Measurements from ENCODE around the gene TRIP6. TPM values are rescaled to one million over a fixed set of nuclear protein-coding genes. Genes with fewer than 3 reads are reported as not detected.
A peak's percentile ranks its signal among the peaks of the same experiment; 100 is the strongest.

TRIP6 gene
- total and polyA plus RNA-seq, 2 of the 8 experiments (the other 6 are each of a cell fraction or from before 2014, with no cell fraction given), result 88.4 to 103 TPM

DNA sequence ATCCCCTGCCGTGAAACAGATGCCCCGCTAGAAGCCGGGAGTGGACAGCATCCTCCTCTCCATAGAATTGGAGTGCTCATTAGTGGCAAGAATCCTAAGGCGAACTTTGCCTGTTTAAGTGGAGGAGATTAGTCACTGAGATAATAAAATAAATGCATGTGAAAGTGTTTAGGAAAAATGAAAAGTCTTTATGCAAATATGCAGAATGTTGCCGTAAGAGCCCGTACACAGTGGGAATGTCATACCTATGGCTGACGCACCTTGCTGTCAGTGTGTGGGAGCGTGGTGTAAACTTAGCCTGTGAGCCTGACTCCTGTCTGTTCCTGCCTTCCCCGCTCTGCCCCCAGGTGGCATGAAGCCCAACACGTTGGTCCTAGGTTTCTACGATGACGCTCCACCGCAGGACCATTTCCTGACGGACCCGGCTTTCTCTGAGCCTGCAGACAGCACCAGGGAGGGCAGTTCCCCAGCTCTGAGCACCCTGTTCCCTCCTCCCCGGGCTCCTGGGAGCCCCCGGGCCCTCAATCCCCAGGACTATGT lies 1.7 kb upstream of the TRIP6 start:
- Histone ChIP-seq H3K23ac (ENCODE audit: insufficient read length) (no peak overlapping the region), H3K4me2 (ENCODE audit: insufficient read depth in 1 of 2, low read depth in 2 of 2, low read length in 2 of 2) (no peak overlapping the region), H2BK12ac (ENCODE audit: low read depth, low read length) (no peak overlapping the region), H3K56ac (replicated peaks; ENCODE audit: insufficient read length, low read depth, low read length) (no peak overlapping the region), H3K4me1 (replicated peaks in 1 of 4; ENCODE audit: control insufficient read depth in 3 of 4, insufficient read depth in 4 of 4, low read length in 3 of 4) (peaks cover 2 to 16% (median 11%) of the 10 kb centered on the region in 4 experiments), H3K23me2 (ENCODE audit: low read depth, low read length) (peaks cover 6% of the 10 kb centered on the region; the same call in 1 of the 2 replicates), H2BK5ac (ENCODE audit: low read depth, low read length) (no peak overlapping the region), H4K5ac (ENCODE audit: insufficient read length, low read depth, low read length) (no peak overlapping the region), H4K20me1 (replicated peaks in 1 of 2; ENCODE audit: control insufficient read depth in 1 of 2, insufficient read depth in 2 of 2, low read length in 2 of 2) (peaks cover 0 to 3% of the 10 kb centered on the region in 2 experiments), H3K36me3 (ENCODE audit: control insufficient read depth in 2 of 4, insufficient read depth in 4 of 4, low read length in 3 of 4) (peaks cover 10 to 22% (median 12%) of the 10 kb centered on the region in 4 experiments), H3K18ac (ENCODE audit: extremely low read depth, low read length) (no peak overlapping the region; the same call in 1 of the 2 replicates), H2AK5ac (ENCODE audit: low read depth, low read length) (no peak overlapping the region), H3K9me3 (ENCODE audit: insufficient read depth in 2 of 2, low read depth in 1 of 2, low read length in 1 of 2) (no peaks in the 10 kb centered on the region), H3K9ac (replicated peaks in 1 of 4; ENCODE audit: extremely low read depth in 1 of 4, low read depth in 3 of 4, low read length in 3 of 4) (no peak overlapping the region), H3K4ac (replicated peaks; ENCODE audit: insufficient read length, low read depth, low read length) (no peak overlapping the region), H3K79me2 (ENCODE audit: control insufficient read depth in 1 of 2, insufficient read depth in 2 of 2, low read length in 2 of 2) (peaks cover 0 to 18% of the 10 kb centered on the region in 2 experiments; a peak in 3 of 4 replicates), H3K79me1 (ENCODE audit: low read depth, low read length) (peaks cover 5% of the 10 kb centered on the region; the same call in 1 of the 2 replicates), H3K4me3 (ENCODE audit: extremely low read depth in 1 of 4, insufficient read depth in 2 of 4, low read depth in 3 of 4, low read length in 4 of 4) (no peak overlapping the region), H4K8ac (ENCODE audit: extremely low read depth, insufficient read depth, low read length) (no peak overlapping the region), H2BK20ac (ENCODE audit: low read length) (no peak overlapping the region), H3K14ac (ENCODE audit: insufficient read length) (no peak overlapping the region), H3K27ac (ENCODE audit: low read depth, low read length) (no peak overlapping the region), H2AFZ (ENCODE audit: low read length) (no peak overlapping the region), H2BK15ac (ENCODE audit: low read length) (no peak overlapping the region), H3K27me3 (replicated peaks in 1 of 4; ENCODE audit: control insufficient read depth in 3 of 4, extremely low read depth in 1 of 4, insufficient read depth in 3 of 4, low read length in 3 of 4) (no peaks in the 10 kb centered on the region), H2BK120ac (replicated peaks; ENCODE audit: low read depth, low read length) (no peak overlapping the region), H4K91ac (replicated peaks; ENCODE audit: insufficient read length, low read length) (no peak overlapping the region)
- ChIA-PET POLR2A (ENCODE audit: partially characterized antibody) (interaction anchor here (1.2 to 2.1 kb wide), 4 partner anchors 9 to 62 kb away, joined by 3 to 5 read pairs (median 4); partner anchors contain the start of gene SRRT), CTCF (ENCODE audit: partially characterized antibody) (interaction anchor here (1.6 to 4.5 kb wide), 3 partner anchors 9 to 65 kb away, joined by 4 to 25 read pairs (median 8); no protein-coding TSS in a partner anchor)
- no peak for FAIRE-seq
- 82% methylated on average over 17 of the region's 17 CpGs; no CpG with 5 or more reads in 1 of the 2 experiments for WGBS, 2 experiments (ENCODE audit: extremely low coverage in 1 of 2, insufficient coverage in 1 of 2, insufficient read length in 1 of 2, insufficient replicate concordance in 2 of 2, low coverage in 1 of 2, low lambda C conversion rate in 2 of 2, missing lambda C conversion rate in 1 of 2)
- DNase-seq (ENCODE audit: low read depth in 1 of 2, low spot score in 2 of 2), result no peak
- TF ChIP-seq RAD21 (IDR thresholded peaks at IDR 0.05 in 1 of 2, conservative IDR thresholded peaks at IDR 0.05 in 1 of 2; ENCODE audit: low read depth in 2 of 2, low read length in 2 of 2) (peak in 1 of 2 experiments; percentile 26; a peak in 1 of 4 replicates), RFX5 (IDR thresholded peaks at IDR 0.05; ENCODE audit: borderline replicate concordance, low read depth, low read length) (no peak), NRF1 (IDR thresholded peaks at IDR 0.05; ENCODE audit: low read depth, low read length) (no peak), SP1 (IDR thresholded peaks at IDR 0.05; ENCODE audit: low read depth, low read length) (no peak), TCF12 (IDR thresholded peaks at IDR 0.05; ENCODE audit: low read depth, low read length) (no peak)
- TF ChIP-seq, protein P1, sequence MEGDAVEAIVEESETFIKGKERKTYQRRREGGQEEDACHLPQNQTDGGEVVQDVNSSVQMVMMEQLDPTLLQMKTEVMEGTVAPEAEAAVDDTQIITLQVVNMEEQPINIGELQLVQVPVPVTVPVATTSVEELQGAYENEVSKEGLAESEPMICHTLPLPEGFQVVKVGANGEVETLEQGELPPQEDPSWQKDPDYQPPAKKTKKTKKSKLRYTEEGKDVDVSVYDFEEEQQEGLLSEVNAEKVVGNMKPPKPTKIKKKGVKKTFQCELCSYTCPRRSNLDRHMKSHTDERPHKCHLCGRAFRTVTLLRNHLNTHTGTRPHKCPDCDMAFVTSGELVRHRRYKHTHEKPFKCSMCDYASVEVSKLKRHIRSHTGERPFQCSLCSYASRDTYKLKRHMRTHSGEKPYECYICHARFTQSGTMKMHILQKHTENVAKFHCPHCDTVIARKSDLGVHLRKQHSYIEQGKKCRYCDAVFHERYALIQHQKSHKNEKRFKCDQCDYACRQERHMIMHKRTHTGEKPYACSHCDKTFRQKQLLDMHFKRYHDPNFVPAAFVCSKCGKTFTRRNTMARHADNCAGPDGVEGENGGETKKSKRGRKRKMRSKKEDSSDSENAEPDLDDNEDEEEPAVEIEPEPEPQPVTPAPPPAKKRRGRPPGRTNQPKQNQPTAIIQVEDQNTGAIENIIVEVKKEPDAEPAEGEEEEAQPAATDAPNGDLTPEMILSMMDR (IDR thresholded peaks at IDR 0.05; ENCODE audit: control extremely low read depth in 1 of 3, insufficient read depth in 1 of 3, low read depth in 1 of 3, low read length in 3 of 3), result peak in 2 of 3 experiments; percentile 8 to 41; a peak in 2 of 4 replicates
